GM06990 (cell line): ENCODE measurements around the gene EVI5L.

Experiments used
- DNase-seq: peaks from one replicate; pipeline ENCODE4 v3.0.0-alpha.2; 2011; ENCODE audit not compliant: insufficient read length; ENCODE audit errors: extremely low read depth
- H3K27me3 ChIP-seq: replicated peaks from 2 replicates; pipeline ENCODE4 v1.6.0; 2011; ENCODE audit warnings: low read length; ENCODE audit not compliant: control insufficient read depth, insufficient read depth
- H3K36me3 ChIP-seq: 2 replicates; pipeline ENCODE4 v1.5.1; 2011; ENCODE audit warnings: low read length; ENCODE audit not compliant: control insufficient read depth, insufficient read depth
- H3K4me3 ChIP-seq: replicated peaks from 2 replicates; pipeline ENCODE4 v1.5.1; 2011; ENCODE audit warnings: low read depth, mild to moderate bottlenecking, control low read depth, low read length
- CTCF ChIP-seq: IDR thresholded peaks from 2 replicates; pipeline ENCODE4 v1.5.1; 2011; ENCODE audit warnings: low read length, control low read depth, mild to moderate bottlenecking, inconsistent platforms; ENCODE audit not compliant: insufficient read depth, poor library complexity, severe bottlenecking

Gene EVI5L

GRCh38 chr19:7793493-7793892, 36.5 kb upstream of the EVI5L start:
- DNase-seq: no peak
- H3K4me3 ChIP-seq: no peak overlapping the region
- no peaks in the 10 kb centered on the region for H3K36me3 ChIP-seq
- no peak for TF ChIP-seq CTCF
- H3K27me3 ChIP-seq: no peaks in the 10 kb centered on the region; the same call in 1 of the 2 replicates

DNA sequence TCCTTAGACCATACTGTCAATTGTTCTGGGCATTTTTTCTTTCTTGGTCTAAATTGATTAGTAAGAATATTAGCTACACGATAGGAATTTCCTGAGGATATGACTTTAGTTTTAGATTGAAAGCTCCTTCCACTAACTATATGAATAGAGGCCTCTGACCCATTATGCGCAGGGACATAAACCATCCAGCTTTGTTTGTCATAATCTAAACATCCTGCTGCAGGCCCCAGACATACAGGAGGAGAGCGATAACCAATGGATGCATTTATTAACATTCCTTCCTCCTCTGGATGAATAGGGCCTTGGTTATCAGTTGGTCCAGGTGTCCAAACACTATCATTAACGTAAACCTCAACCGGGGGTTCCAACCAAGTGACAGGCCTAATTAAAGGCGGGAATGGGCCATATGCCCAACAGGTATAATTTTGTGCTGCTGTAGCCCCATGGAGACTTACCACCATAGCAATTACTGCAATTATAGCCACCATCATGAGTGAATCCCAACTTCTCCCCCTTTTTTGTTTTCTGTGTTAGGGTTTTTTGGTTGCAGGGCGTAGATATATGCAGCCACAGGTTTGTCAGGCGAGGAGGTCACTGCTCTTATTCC, 34.4 kb upstream of the EVI5L start:
- H3K4me3 ChIP-seq: no peak overlapping the region
- no peaks in the 10 kb centered on the region for H3K27me3 ChIP-seq
- DNase-seq: no peak
- TF ChIP-seq CTCF: no peak
- H3K36me3 ChIP-seq: no peaks in the 10 kb centered on the region

GRCh38 chr19:7799640-7800355, 30.2 kb upstream of the EVI5L start:
- no peaks in the 10 kb centered on the region for H3K36me3 ChIP-seq
- no peaks in the 10 kb centered on the region for H3K27me3 ChIP-seq
- peak; percentile 51 for TF ChIP-seq CTCF
- peak overlapping the region; percentile 53 for H3K4me3 ChIP-seq
- peak; percentile 52 for DNase-seq

GRCh38 chr19:7801020-7801570, 28.9 kb upstream of the EVI5L start:
- H3K4me3 ChIP-seq: no peak overlapping the region
- no peaks in the 10 kb centered on the region for H3K36me3 ChIP-seq
- no peak for DNase-seq
- H3K27me3 ChIP-seq: no peaks in the 10 kb centered on the region
- TF ChIP-seq CTCF: no peak

DNA sequence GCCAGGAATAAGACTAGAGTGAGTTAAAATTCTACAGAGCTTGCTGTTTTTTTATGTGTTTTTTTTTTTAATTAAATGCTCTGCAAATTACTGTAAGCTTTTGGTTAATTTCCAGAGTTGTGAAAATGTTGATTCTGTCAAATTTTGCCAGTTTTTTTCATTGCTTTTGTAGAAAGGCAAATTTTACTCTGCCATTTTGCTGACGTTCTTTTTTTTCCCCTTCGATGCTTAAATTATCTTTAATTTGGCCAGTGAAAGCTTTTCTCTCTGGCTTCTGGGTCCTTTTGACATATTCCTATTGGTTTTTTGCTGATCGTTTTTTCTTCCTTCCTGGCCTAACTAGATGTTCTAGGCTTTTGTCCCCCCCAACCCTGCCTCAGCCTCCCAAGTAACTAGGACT, 23.8 kb upstream of the EVI5L start:
- no peaks in the 10 kb centered on the region for H3K36me3 ChIP-seq
- no peak overlapping the region for H3K4me3 ChIP-seq
- H3K27me3 ChIP-seq: no peaks in the 10 kb centered on the region
- no peak for DNase-seq
- TF ChIP-seq CTCF: no peak
